Measurements from ENCODE around the gene LRPAP1. TPM values are rescaled to one million over a fixed set of nuclear protein-coding genes. Genes with fewer than 3 reads are reported as not detected.

Gene LRPAP1
- total RNA-seq, 6 experiments from 2014 or later, result 130 to 175 (median 161) TPM

DNA sequence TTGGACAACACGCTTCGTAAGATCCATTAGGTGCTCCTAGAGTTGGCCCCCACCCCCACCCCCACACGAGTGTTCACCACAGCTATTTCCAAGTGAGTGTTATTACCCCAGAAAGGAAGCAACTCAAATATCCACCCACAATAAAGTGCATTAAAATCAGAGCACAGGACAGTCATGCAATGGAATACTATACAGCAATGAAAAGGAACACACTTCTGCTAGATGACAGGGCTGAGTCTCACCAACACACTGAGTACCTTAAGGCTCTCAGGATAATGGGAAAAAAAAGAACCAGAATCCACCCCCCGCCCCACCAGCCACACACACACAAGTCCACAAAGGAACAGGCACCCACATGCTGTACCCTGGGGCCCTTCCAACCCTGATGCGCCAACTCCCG, 21.0 kb downstream of the LRPAP1 start:
- H3K4me3 Mint-ChIP-seq, result no peak overlapping the region
- no peaks in the 10 kb centered on the region for H3K4me1 Mint-ChIP-seq (ENCODE audit: low read depth)
- H3K27me3 Mint-ChIP-seq (ENCODE audit: insufficient read depth), result 0 out of 2 replicates have a peak, but pooled peaks cover 3% of the 10 kb centered on the region
- no peak for DNase-seq
- H3K9me3 Mint-ChIP-seq, result no peaks in the 10 kb centered on the region
- no peak overlapping the region for H3K27ac Mint-ChIP-seq
- TF ChIP-seq, protein P1, sequence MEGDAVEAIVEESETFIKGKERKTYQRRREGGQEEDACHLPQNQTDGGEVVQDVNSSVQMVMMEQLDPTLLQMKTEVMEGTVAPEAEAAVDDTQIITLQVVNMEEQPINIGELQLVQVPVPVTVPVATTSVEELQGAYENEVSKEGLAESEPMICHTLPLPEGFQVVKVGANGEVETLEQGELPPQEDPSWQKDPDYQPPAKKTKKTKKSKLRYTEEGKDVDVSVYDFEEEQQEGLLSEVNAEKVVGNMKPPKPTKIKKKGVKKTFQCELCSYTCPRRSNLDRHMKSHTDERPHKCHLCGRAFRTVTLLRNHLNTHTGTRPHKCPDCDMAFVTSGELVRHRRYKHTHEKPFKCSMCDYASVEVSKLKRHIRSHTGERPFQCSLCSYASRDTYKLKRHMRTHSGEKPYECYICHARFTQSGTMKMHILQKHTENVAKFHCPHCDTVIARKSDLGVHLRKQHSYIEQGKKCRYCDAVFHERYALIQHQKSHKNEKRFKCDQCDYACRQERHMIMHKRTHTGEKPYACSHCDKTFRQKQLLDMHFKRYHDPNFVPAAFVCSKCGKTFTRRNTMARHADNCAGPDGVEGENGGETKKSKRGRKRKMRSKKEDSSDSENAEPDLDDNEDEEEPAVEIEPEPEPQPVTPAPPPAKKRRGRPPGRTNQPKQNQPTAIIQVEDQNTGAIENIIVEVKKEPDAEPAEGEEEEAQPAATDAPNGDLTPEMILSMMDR (IDR thresholded peaks at IDR 0.05), result no peak
- peaks cover 62% of the 10 kb centered on the region for H3K36me3 Mint-ChIP-seq (ENCODE audit: low read depth)

DNA sequence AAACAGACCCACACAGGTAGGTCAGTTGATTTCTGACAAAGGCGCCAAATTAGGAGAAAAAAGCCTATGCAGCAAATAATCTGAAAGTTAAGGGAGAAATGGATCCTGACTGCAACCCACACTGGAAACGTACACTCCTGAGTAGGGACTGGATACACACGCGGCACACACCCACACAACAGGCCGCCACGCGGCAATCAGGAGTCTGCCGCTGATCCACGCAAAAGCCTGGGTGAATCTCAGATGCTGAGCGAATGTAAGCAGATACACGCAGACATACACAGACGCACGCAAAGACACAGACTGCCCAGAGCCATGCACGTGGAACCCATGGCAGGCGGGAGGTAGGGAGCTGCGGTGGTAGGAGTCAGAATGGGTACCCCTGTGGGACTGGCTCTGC, 21.7 kb downstream of the LRPAP1 start:
- H3K9me3 Mint-ChIP-seq, result no peaks in the 10 kb centered on the region
- H3K27me3 Mint-ChIP-seq (ENCODE audit: insufficient read depth), result peaks cover 3% of the 10 kb centered on the region; the same call in 1 of the 2 replicates
- H3K4me3 Mint-ChIP-seq, result no peak overlapping the region
- TF ChIP-seq, protein P1 (IDR thresholded peaks at IDR 0.05), result no peak
- no peak for DNase-seq
- H3K4me1 Mint-ChIP-seq (ENCODE audit: low read depth), result no peaks in the 10 kb centered on the region
- peaks cover 62% of the 10 kb centered on the region for H3K36me3 Mint-ChIP-seq (ENCODE audit: low read depth)
- H3K27ac Mint-ChIP-seq, result no peak overlapping the region

DNA sequence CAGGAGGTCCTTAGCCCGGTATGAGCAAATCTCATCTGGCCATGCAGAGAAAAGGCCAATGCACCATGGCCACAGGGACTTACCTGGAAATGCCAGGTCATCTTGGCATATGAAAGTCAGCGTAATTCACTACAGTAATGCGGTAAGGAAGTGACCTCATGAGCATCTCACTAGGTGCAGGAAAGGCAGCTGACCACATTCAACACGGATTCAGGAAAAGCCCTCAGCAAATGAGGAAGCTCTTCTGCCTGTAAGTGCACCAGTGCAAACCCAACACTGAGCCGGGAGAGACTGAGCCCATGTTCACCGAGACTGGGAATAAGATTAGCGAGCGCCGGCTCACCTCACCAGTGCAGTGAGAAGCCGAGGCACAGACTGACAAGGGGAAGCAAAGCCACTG, 23.7 kb downstream of the LRPAP1 start:
- no peak overlapping the region for H3K27ac Mint-ChIP-seq
- DNase-seq, result no peak
- no peaks in the 10 kb centered on the region for H3K9me3 Mint-ChIP-seq
- no peak overlapping the region for H3K4me3 Mint-ChIP-seq
- peaks cover 55% of the 10 kb centered on the region for H3K36me3 Mint-ChIP-seq (ENCODE audit: low read depth)
- H3K4me1 Mint-ChIP-seq (ENCODE audit: low read depth), result no peaks in the 10 kb centered on the region
- H3K27me3 Mint-ChIP-seq (ENCODE audit: insufficient read depth), result peaks cover 3% of the 10 kb centered on the region; the same call in 1 of the 2 replicates
- TF ChIP-seq, protein P1 (IDR thresholded peaks at IDR 0.05), result no peak

DNA sequence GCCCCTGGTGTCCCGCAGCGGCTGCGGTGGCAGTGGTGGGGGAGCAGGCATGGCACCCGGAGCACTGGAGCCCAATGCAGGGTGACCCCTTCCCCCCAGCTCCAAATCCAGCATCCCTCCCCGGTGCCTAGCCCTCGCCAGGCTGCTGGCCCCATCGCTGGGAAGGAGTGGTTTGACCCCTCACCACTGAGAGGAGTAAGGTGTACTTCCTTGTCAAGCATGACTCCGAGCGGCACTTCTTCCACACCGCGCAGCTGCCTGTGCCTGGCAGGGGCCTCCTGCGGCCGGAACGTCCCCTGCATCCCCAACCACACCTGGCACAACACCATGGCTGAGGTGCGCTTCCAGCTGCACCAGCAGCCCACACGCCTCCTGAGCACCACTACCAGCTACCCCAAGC, 27.0 kb downstream of the LRPAP1 start:
- no peak overlapping the region for H3K4me3 Mint-ChIP-seq
- DNase-seq, result no peak
- H3K9me3 Mint-ChIP-seq, result no peaks in the 10 kb centered on the region
- H3K27ac Mint-ChIP-seq, result no peak overlapping the region
- TF ChIP-seq, protein P1 (IDR thresholded peaks at IDR 0.05), result no peak
- H3K36me3 Mint-ChIP-seq (ENCODE audit: low read depth), result peaks cover 29% of the 10 kb centered on the region
- H3K4me1 Mint-ChIP-seq (ENCODE audit: low read depth), result no peaks in the 10 kb centered on the region
- no peaks in the 10 kb centered on the region; the same call in 1 of the 2 replicates for H3K27me3 Mint-ChIP-seq (ENCODE audit: insufficient read depth)

DNA sequence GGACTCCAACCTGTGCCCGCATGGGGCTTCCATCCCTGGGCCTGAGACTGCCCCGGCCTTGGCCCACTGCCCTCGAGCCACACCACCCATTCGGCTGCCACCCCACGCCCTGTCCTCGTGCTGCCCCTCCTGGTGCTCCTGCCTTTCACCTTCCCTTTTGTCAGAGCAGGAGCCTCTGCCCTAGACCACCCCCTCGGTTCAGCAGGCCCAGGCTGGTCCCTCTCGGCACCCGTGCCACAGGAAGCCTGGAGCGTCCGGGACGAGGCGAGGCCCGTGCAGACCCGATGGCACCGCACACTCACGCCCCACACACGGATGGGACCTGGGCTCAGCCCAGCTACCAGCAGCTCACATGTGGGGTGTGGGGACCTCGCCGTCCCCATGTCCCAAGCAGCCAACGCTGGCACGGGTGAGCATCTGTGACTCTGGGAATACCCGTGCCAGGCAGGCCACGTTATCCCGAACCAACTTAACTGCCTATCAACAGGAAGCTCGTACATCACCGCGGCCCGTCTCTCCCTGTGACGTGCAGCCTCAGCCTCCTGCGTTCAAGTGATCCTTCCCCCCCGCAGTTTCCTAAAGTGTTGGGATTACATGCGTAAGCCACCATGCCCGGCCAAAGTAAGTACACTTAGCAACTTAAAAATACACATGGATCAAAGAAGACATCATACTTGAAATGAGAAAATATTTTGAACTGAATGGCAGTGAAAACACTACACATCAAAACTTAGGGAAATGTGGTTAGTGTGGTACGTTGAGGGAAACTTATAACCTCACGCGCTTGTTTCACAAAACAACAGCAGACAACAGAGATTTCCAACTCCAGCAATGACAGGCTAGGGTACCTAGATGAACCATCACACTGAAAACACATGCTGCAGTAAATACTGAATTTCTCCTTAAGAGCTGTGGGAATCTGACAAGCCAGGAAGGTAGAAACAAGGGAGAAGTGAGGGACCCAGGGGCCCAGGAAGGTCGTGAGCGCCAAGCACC, 29.0 kb downstream of the LRPAP1 start:
- Mint-ChIP-seq H3K27ac (no peak overlapping the region), H3K9me3 (no peaks in the 10 kb centered on the region), H3K27me3 (ENCODE audit: insufficient read depth) (no peaks in the 10 kb centered on the region; the same call in 1 of the 2 replicates), H3K4me1 (ENCODE audit: low read depth) (no peaks in the 10 kb centered on the region), H3K4me3 (no peak overlapping the region), H3K36me3 (ENCODE audit: low read depth) (peaks cover 14% of the 10 kb centered on the region)
- no peak for DNase-seq
- TF ChIP-seq, protein P1 (IDR thresholded peaks at IDR 0.05), result no peak

Data from HFFc6 (cell line).